22Rv1 (cell line): ENCODE measurements around the gene CCDC39.

ENCODE experiments used
- CTCF ChIP-seq: fragments of 450-650 bp; IDR thresholded peaks from 2 replicates; pipeline ENCODE4 v1.5.1; 2017; ENCODE audit warnings: mild to moderate bottlenecking
- ZFX ChIP-seq: fragments of 450-650 bp; IDR thresholded peaks from 2 replicates; pipeline ENCODE4 v1.6.1; 2017; ENCODE audit warnings: antibody characterized with exemption, borderline replicate concordance

GRCh38 chr3:180679178-180680096 lies at the start of gene CCDC39:
- no peak for TF ChIP-seq CTCF
- TF ChIP-seq ZFX = no peak
